Sigmoid colon (tissue), 4 donors: ENCODE data around the gene LASP1NB.
A peak's percentile ranks its signal among the peaks of the same experiment; 100 is the strongest.

ENCODE experiments used
- EP300 ChIP-seq, 4 donors: sonication (generic); formaldehyde crosslinking; IDR thresholded peaks; one replicate each; pipeline ENCODE4 v1.6.1; 2017; ENCODE audit warnings: antibody characterized with exemption in 4 of 4
- TF ChIP-seq, protein P1 (sequence below), 4 experiments: fragments of 450-650 bp in 3 of 4; fragments of 200-600 bp in 1 of 4; IDR thresholded peaks; one replicate each; pipeline ENCODE4 v1.5.1; 2016 to 2019; ENCODE audit warnings: antibody characterized with exemption in 4 of 4, mild to moderate bottlenecking in 3 of 4, moderate library complexity in 2 of 4

DNA sequence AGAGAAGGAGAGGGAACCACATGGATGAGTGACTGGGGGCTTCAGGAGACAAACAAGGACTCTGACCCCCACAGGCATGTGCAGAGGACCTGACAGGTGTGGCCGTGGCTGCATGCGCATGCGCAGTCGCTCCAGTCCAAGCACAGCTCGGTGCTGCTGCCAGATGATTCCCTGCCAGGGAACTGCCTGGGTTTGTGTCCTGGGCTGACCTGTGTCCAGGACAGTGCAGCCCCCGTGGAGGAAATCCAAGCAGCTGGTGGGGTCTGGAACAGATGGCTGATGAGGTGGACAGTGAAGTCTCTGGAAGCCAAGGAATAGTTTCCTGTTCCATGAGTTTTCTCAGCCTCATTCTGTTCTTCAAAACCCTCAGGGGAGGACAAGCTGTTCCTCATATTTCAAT is 28.2 kb upstream of the LASP1NB start:
- TF ChIP-seq, protein P1, sequence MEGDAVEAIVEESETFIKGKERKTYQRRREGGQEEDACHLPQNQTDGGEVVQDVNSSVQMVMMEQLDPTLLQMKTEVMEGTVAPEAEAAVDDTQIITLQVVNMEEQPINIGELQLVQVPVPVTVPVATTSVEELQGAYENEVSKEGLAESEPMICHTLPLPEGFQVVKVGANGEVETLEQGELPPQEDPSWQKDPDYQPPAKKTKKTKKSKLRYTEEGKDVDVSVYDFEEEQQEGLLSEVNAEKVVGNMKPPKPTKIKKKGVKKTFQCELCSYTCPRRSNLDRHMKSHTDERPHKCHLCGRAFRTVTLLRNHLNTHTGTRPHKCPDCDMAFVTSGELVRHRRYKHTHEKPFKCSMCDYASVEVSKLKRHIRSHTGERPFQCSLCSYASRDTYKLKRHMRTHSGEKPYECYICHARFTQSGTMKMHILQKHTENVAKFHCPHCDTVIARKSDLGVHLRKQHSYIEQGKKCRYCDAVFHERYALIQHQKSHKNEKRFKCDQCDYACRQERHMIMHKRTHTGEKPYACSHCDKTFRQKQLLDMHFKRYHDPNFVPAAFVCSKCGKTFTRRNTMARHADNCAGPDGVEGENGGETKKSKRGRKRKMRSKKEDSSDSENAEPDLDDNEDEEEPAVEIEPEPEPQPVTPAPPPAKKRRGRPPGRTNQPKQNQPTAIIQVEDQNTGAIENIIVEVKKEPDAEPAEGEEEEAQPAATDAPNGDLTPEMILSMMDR (IDR thresholded peaks at IDR 0.05) = no peak
- TF ChIP-seq EP300 (IDR thresholded peaks at IDR 0.05) = peak in 1 of 4 donors; percentile 55
